ENCODE measurements around the gene ASPDH.

ASPDH gene

DNA sequence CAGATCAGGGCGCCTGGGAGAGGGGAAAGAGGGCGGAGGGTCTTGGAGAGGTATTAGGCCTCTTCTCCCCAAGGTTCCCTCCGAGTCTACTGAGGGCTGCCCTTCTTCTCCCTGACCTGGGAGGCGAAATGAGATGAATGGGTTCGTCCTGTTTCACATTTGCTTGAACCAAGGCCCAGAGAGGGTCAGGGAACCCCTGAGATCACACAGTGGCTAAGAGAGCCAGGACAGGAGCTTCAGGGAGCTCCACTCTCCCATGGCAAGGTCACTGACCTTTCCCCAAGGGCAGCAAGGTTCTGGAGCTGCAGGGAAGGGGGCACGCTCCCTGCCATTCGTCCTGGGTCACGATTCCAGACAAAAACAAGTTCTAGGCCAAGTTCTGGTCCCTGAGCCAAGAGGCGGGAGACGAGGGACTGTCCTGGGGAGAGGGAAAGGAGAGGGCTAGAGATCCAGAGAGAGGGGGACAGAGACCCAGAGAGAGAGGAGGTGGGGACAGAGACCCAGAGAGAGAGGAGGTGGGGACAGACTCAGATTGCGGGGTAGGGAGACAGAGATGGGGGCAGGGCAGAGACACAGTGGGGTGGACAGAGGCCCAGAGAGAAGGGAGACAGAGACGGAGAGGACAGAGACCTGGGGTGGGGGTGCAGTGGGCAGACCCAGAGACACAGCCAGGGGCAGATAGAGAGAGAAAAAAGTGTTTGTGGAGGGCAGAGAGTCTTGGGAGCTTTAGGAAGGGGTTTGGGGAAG, 541 bp downstream of the ASPDH start:
- no peak for DNase-seq

DNA sequence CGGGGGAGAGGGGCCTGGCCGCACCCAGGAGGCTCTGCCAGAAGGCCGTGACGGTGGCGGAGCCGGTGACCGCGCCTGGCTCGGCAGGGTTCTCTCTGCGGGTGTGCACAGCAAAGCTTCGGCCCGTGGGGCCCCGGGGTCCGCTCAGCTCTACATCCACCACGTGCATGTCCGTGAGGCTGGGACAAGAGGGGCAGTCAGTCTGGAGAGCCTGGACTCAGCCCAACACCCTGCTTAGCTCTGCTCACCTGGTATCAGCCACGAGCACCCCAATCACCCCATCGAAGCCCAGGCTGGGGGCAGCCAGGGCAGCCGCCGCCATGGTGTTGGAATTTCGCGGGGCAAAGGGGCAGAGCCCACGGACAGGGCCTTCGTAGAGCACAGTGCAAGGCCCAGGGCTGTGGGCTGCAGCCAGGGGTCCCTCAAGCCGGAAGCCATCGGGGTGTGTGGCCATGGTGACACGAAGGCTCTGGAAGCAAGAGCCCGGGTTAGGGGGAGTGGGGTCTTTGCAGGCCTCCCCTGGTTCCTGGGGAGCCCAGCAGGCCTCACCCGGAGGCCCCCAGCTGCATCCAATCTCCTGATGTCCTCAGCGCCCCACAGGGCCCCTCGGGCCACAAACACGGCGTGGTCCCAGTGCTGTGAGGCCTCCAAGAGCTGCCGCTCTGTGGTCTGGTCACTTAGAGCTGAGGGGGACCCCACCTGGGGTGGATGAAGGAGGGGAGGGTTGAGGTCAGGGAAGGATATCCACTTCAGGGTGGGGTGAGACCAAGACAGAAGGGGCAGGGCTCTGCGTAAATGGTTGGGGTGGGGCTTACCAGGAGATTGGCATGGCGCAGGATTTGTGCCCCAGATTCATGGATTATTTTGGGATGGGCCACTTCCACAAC, 1.4 kb downstream of the ASPDH start:
- no peak for DNase-seq

DNA sequence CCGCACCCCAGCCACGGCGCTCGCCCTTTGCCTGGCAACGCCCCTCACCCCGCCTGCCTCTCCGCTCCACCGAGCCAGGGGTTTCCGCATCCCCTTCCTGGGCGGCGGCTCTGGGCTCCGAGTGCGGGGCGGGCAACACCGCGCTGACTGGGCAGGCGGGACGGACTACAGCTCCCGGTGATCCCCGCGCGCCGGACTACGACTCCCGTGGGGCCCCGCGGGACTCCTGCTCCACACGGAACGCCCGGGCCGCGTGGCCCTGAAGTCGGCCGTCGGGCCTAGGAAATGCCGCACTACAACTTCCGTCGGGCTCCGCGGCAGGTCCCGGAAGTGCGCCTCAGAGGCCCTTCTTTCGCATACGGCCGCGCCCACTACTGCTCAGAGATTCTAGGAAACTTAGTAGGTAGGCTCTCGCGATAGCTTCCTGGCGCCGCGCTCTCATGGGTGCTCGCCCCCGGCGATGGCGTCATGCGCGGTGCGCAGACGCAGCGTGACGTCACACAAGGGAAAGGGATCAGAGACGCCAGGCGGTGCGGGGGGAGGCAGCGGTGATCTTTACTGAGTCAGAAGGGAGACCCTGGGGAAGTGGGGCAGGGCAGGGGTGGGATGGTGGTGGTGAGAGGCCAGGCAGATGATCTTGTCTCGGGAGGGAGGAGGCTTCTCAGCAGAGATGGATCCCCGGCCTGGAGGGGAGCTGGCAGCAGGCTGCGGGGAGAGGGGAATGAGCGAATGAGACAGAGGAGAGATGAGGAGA, 2.5 kb downstream of the ASPDH start, which contains the start of gene JOSD2:
Gene JOSD2 (minus strand): TSS at position 123 of the 754 bp plus-strand sequence. CDS start 760 bp downstream, outside the sequence.
- peak; percentile 87 to 100 for DNase-seq

DNA sequence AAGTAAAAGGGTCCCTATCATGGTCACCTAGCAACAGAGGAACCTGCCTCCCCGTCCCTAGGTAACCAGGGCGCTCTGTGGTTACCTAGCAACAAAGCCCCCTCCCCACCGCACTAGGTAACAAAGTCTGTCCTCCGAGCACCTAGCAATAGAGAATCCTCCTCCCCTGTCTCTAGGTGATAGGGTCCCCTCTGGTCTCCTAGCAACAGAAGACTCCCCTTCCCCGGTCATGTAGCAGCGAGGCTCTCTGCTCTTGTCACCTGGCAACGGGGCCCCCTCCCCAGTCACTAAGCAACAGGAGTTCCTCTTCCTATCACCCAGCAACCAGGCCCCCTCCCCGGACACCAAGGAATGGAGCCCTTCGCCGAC, 3.0 kb downstream of the ASPDH start:
- DNase-seq, result no peak

DNA sequence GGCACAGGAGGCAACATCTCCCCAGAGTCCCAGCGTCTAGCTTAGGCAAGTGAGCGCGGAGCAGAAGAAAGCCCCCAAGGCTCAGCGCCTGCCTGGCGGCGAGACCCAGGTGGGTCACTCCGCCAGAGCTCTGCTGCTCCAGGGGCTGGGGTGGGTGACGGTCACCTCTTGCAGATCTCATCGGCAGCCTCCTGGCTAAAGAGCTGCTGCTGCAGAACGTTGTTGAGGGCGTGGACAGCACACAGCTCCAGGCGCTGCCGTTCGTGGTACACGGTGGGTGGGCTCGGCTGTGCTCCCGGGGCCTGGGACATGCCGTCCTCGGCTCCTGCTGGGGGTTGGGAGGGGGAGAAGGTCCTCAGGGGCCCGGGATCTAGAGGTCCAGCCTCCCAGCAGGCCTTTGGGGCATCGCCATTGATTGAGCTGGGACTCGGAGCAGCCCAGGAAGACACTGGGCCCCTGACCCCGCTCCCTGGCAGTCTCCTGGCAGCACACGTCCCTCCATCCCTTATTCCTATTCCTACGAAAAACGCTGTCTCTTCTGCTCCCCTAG, 3.5 kb downstream of the ASPDH start:
- DNase-seq, result no peak

DNA sequence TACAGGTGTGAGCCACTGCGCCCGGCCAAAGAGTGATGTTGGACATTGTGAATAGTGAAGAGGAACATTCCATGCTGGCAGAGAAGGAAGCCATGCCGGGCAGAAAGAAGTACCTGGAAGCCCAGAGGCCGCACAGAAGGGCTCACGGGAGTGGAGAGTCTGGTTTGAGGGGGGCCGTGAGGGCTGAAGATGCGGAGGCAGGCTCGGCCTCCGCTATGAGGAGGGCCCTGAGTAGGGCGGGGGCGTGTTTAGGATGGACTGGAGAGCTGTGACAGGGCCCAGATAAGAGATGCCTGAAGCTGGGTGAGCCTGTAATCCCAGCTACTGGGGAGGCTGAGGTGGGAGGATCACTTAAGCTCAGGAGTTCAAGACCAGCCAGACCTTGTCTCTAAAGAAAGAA, 4.3 kb downstream of the ASPDH start:
- no peak for DNase-seq

DNA sequence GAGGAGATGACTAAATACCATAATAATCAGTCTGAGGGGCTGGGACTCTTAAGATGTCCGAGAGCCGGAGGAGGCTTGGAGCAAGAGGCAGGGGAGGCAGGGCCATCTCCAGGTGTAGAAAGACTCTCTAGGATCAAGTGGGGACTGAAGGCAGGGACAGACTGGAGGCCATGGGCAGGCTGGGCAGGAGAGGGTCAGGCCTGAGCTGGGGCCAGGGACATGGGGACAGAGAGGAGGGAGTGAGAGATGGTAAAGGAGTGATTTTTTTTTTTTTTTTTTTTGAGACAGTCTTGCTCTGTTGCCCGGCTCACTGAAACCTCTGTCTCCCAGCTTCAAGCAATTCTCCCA, 4.9 kb downstream of the ASPDH start:
- no peak for DNase-seq

DNA sequence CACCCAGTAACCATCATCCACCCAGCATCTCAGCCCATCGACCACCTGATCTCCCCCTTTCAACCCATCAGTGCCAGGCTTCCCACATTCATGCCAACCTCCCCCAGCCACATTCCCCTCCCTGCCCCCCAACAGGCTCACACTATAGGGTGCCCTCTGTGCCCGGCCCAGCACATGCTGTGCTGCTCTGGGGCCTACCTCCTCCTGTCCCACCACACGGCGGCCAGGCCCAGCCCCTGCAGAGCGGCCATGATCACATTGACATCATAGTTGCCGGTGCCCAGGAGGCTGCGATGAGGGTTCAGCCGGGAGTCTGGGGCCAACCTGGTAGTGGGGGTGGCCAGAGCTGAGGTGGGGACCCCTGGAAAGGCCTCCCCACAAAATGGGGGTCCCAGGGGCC, 6.3 kb downstream of the ASPDH start:
- DNase-seq, result no peak

DNA sequence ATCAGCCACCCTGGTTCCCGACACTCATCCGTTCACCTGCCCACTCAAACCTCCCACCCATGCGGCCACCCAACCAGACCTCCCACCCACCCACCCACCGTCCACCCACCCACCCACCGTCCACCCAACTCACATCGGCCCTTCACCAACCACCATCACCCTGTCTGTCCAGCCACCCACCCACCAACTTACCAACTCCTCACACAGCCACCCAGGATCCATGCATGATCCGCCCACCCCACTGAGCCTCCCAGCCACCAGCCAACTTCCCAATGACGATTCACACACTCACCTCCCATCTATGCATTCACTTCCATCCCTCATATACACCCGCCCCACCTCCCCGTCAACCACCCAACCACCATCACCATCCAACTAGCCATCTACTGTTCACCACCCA, 7.0 kb downstream of the ASPDH start:
- DNase-seq, result no peak

DNA sequence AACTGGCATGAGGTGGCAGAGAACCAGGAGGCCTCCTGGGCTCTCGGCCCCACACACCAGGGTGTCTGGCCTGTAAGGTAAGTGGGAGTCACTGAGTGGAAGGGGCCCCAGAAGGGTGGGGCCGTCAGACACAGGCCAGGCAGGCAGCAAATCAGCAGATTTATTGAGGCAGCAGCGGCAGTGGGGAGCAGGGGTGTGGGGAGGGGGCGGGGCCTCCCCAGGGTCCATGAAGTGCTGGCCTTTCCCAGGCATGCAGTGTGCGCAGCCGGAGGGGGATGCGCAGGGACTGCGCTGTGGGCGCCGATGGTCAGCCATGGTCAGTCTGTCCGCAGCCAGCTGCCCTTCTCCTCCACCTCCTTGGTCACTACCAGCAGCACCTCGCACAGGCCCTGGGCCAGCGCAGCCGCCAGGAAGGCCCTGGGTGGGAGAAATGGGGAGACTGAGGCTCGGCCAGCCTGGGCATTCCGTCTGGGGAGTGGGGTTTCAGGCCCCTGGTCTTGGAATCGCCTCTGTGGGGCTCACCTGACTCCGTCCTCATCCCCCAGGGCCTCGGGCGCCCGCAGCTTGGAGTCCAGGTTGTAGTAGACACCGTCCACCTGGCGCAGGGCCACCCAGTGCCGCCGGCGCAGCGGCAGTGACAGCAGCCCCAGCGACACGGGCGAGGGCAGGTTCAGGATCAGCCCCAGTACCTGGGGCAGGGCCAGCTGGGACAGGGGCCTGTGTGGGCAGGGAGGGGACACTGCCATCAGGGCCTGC, 7.7 kb downstream of the ASPDH start:
- no peak for DNase-seq

DNA sequence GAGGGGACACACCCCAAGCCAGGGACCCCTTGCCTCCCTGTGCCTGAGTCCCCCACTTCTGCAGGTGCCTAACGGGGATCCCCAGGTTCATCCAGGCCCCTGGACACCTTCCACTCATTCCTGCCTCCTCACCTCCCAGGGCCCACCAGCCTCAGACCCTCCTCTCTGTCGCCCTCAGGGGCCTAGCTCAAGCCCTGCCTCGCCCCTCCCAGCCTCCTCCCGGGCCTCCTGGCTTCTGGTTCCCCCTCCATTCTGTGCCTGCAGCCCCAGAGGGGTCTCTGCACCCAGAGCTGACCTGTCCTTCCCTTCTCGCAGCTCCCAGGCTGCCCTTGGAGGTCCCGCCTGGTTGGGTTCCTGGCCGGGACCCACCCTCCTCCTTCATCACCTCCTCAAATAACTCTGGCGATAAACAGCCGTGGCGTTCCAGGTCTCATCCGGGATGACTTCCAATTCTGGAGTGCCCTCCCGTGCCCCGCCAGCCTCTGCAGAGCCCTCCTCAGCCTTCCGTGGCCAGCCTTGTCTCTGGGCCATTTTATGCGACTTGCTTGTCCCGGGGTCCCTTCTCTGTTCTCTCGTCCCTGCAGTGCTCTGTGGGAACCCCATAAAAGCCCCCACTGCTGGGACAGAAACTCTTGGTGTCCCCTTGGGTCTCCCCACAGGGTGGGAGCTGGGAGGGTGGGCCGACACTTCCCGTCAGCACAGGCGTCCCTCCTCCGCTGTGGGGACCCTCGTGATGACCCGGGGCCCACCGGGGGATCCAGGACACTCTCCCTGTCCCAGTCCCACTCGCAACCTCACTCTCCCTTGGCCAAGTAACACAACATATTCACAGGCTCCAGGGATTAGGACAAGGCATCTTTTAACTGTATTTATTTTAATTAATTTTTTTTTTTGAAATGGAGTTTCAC, 11.9 kb downstream of the ASPDH start:
- DNase-seq, result no peak

DNA sequence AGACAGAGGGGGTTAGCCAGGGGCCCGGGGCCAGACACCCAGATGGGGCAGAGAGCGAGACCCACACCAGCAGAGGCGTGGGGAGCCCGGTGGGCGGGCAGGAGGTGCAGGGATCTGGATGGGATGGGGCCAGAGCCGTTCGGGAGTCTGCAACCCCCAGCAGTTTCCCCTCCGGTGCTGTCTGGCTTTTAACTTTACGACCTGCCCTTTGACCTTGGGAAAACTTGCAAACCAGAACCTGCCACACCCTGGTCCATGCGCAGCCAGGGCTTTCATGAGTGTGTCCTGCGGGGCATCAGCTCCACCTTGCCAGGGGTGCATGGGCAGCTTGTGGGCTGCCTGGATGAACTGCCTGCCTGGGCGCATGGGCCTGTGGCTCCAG, 12.5 kb downstream of the ASPDH start:
- no peak for DNase-seq

DNA sequence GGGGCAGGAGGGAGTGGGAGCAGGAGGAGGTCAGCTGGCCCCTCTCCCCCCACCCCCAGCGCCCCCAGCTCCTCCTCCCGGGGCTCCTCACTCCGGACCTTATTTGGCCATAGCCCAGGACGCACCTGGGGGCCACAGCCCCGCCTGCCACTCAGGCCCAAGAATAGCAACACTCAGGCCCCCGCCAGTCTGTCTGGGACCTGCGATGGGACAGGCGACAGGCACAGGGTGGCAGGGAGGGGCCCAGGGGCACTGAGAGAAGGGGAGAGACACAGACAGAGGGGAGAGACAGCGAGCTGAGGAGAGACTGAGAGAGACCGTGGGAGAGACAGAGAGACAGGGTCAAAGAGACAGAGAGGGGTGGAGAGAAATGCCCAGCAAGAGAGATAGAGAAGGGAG, 13.0 kb downstream of the ASPDH start:
- DNase-seq, result no peak

DNA sequence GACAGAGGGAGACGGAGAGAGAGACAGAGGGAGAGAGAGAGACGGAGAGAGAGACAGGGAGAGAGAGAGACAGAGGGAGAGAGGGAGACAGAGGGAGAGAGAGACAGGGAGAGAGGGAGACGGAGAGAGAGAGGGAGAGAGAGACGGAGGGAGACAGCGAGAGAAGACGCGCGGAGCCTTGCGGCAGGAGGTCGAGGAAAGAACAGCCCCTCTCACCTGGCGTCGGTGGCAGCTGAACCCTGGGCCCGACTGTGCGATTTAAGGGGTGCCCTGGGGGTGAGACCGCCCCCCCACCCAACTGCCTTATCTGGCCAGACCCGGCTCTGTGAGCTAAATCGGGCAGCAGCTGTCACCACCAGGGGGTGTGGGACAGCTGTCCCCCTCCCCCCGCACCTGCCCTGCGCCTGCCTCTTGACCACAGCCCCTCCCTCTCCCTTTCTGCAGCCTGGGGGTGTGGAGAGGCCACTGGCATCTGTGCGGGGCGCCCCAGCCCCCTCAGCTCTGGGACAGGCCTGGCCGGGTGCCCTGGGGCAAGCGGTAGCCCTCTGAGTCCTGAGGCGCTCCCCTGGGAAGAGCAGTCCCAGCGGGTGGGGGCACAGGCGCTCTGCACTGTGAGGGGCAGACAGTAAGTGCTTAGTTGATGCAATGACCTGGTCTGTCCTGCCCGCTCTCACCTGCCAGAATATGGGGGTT, 13.5 kb downstream of the ASPDH start:
- no peak for DNase-seq

DNA sequence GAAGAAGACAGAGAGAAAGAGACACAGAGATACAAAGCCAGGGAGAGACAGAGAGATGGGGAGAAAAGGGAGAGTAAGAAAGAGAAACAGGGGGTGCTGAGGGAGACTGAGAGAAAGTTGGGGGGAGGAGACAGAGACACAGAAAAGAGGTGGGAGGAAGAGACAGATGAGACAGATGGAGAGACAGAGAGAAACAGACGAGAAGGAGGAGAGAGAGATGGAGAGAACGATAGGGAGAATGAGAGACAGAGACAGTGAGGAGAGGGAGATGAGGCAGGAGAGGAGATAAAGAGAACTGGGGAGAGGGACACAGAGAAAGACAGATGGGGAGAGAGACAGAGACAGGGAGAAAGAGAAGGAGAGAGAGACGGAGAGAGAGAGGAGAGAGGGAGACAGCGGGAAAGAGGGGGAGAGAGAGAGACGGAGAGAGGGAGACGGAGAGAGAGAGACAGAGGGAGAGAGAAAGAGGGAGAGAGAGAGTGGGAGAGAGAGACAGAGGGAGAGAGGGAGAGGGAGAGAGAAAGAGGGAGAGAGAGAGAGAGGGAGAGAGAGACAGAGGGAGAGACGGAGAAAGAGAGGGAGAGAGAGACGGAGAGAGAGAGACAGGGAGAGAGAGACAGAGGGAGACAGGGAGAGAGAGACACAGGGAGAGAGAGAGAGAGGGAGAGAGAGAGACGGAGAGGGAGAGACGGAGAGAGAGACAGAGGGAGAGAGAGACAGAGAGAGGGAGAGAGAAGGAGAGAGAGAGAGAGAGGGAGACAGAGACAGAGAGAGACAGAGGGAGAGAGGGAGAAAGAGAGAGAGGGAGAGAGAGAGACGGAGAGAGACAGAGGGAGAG, 15.3 kb downstream of the ASPDH start:
- DNase-seq, result no peak

DNA sequence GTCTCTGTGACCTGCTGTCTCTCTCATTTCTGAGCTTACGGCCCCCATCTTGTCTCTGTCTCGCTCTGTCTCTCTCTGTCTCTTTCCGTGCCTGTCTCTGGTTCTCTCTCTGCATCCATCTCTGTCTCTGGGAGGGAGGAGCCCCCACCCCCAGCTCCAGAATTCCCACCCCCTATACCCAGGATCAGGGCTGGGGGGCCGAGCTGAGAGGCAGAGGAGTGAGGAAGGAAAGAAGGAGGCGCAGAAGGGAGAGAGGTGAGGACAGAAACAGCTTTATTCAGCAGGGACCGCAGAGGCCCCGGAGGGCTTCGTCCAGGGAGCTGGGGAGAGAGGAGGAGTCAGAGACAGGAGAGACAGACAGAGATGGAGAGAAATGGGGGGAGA, 16.7 kb downstream of the ASPDH start:
- DNase-seq, result no peak

DNA sequence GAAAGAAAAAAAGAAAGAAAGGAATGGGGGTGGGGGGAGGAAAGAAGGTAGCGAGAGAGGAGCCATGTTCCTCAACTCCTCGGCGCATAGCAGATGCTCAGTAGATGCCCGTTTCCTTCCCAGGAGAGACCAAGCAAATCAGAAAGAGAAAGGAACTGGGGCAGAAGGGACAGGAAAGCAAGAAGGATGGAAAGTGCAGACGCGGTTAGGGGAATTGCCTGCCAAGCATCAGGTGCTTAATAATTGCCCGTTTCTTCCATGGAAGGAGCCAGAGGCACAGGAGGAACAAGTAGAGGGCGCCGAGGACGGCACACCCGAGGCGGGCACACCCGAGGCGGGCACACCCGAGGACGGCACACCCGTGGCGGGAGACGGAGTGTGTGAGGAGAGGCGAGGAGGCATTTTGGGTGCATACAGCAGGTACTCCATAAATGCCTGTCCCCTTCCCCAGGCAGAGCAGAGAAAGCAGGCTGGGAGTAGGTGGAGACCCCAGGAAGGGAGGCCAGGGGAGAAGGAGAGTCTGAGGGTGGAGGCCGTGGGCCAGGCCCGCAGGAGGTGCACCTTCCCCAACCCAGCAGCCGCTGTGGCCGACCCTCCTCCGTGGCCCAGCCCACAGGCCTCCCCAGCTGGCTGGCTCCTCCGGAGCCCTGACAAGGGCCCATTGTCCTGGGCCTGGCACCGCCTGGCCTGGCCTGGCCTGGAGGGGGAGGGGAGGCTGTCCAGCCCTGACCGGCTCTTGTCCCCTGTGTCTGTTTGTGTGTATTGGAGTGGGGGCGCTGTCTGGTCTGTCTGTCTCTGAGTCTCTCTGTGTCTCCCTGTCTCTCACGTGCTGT, 17.3 kb downstream of the ASPDH start:
- no peak for DNase-seq

DNA sequence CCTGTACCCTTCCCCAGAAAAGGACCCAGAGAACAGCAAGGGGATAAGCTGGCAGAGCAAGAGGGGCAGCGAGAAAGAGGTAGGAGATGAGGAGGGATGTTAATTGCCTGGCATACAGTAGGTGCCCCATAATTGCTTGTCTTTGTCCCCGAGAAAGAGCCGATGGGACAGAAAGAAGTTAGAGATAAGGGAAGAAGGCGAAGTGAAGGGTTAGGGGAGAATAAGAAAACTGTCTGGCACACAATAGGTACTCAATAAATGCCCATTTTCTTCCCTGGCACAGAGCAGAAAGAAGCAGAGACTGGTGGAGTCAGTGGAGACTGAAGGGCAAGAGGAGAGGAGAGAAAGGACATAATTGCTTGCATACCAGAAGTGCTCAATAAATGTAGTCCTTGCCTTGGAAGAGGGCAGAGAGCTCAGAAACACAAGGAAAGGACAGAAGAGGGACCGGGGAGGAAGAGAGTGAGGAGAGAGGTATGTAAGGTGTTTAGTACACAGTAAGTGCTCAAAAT, 18.6 kb downstream of the ASPDH start:
- no peak for DNase-seq

Data from cerebellar nuclear complex (tissue), 1 donor.